Thoracic aorta (tissue), 2 donors: ENCODE results near the gene KCTD3. TPM values are rescaled to one million over a fixed set of nuclear protein-coding genes. Genes with fewer than 3 reads are reported as not detected.

ENCODE experiments used
- ATAC-seq: fragments of 150-250 bp; one replicate; pipeline ENCODE4 v1.8.0; 2017; ENCODE audit warnings: low read depth; ENCODE audit not compliant: insufficient number of reproducible peaks, low FRiP score
- DNase-seq: peaks from one replicate; pipeline ENCODE4 v3.0.0-alpha.2; 2020; ENCODE audit warnings: low spot score
- H3K27ac ChIP-seq, 2 donors: fragments of 200-600 bp; sonication (generic); 1 replicate in 1 of 2; 2 replicates in 1 of 2; pipeline ENCODE4 v1.5.1; 2016; ENCODE audit warnings: mild to moderate bottlenecking in 2 of 2, moderate library complexity in 2 of 2
- H3K27me3 ChIP-seq: fragments of 200-600 bp; sonication (generic); replicated peaks from 2 replicates; pipeline ENCODE4 v1.6.0; 2016; ENCODE audit warnings: mild to moderate bottlenecking; ENCODE audit not compliant: insufficient read depth
- H3K36me3 ChIP-seq: fragments of 200-600 bp; sonication (generic); one replicate; pipeline ENCODE4 v1.5.1; 2016
- H3K4me1 ChIP-seq, 2 donors: fragments of 200-600 bp; sonication (generic); 1 replicate in 1 of 2; 2 replicates in 1 of 2; pipeline versions ENCODE4 v1.5.1 to v1.6.0; 2016; ENCODE audit warnings: low read depth in 2 of 2, mild to moderate bottlenecking in 1 of 2; ENCODE audit not compliant: control insufficient read depth in 1 of 2
- H3K4me3 ChIP-seq: fragments of 200-600 bp; sonication (generic); 2 replicates; pipeline ENCODE4 v1.5.1; 2016; ENCODE audit warnings: mild to moderate bottlenecking
- H3K9me3 ChIP-seq: fragments of 200-600 bp; sonication (generic); 2 replicates; pipeline ENCODE4 v1.5.1; 2016
- total RNA-seq, 2 donors: library from RNA; depleted of rRNA; stranded (reverse); fragments of >200 nt; gene quantifications; one replicate each; pipeline versions ENCODE4 v1.1.0 to v1.2.3, GENCODE V29; 2016
- TF ChIP-seq, protein P1 (sequence below): fragments of 200-600 bp; sonication (generic); IDR thresholded peaks from one replicate; pipeline ENCODE4 v1.5.1; 2019; ENCODE audit warnings: antibody characterized with exemption

The KCTD3 gene
- total RNA-seq, 2 donors from 2014 or later, result 31.0 to 50.7 TPM

DNA sequence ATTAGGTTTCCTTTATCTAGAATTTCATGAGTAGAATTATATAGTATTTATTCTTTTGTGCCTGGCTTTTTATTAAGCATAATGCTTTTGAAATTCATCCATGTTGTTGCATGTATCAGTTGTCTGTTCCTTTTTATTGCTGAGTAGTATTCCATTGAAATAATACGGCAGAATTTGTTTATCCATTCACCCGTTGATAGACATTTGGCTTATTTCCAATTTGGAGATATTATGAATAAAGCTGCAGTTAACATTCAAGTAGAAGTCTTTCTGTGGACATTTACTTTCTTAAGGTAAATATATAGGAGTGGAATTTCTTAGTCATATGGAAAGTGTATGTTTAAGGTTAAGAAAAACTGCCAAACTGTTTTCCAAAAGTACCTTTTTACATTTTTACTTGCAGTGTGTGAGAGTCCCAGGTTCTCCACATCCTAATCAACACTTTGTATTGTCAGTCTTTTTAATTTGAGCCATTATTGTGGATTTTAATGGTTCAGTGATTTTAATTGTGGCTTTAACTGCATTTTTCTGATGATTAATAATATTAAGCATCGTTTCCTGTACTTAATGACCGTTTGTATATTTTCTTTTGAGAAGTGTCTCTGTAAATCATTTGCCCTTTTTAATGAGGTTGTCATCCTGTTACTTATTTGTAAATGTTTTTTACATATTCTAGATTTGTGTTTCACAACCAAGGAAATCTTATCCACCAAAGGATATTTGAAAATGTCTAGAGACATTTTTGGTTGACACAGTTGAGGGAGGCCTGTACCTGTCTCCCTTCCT, 22.7 kb downstream of the KCTD3 start:
- TF ChIP-seq, protein P1, sequence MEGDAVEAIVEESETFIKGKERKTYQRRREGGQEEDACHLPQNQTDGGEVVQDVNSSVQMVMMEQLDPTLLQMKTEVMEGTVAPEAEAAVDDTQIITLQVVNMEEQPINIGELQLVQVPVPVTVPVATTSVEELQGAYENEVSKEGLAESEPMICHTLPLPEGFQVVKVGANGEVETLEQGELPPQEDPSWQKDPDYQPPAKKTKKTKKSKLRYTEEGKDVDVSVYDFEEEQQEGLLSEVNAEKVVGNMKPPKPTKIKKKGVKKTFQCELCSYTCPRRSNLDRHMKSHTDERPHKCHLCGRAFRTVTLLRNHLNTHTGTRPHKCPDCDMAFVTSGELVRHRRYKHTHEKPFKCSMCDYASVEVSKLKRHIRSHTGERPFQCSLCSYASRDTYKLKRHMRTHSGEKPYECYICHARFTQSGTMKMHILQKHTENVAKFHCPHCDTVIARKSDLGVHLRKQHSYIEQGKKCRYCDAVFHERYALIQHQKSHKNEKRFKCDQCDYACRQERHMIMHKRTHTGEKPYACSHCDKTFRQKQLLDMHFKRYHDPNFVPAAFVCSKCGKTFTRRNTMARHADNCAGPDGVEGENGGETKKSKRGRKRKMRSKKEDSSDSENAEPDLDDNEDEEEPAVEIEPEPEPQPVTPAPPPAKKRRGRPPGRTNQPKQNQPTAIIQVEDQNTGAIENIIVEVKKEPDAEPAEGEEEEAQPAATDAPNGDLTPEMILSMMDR, result no peak
- no peaks in the 10 kb centered on the region for H3K36me3 ChIP-seq
- DNase-seq (no peak), ATAC-seq (no peak)
- H3K4me1 ChIP-seq, result peaks cover 9 to 11% of the 10 kb centered on the region in 2 donors
- no peaks in the 10 kb centered on the region for H3K9me3 ChIP-seq
- no peak overlapping the region for H3K4me3 ChIP-seq
- H3K27me3 ChIP-seq, result no peaks in the 10 kb centered on the region
- no peak overlapping the region for H3K27ac ChIP-seq

DNA sequence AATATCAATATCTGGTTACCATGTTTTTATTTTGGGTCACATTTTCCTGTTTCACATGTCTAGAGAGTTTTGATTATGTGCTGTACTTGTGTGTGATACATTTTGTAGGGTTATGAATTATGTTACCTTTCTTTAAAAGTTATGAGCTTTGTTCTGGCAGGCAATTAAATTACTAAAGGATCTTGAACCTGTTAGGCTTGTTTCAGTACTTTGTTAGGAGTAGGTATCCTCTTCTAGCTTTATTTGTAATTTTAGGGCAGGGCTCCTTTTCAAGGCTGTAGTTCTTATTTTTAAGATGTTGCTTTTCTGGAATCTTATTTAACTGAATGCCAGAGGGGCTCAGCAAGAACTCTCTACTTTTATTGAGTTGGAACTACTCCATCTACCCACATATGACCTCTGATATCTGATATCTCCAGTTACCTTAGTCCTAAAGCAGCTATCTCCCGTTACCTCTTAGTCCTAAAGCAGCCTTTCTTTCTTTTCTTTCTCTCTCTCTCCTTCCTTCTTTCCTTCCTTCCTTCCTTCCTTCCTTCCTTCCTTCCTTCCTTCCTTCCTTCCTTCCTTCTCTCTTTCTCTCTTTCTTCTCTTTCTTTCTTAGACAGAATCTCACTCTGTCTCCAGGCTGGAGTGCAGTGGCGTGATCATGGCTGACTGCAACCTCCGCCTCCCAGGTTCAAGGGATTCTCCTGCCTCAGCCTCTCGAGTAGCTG, 23.8 kb downstream of the KCTD3 start:
- H3K36me3 ChIP-seq, result no peaks in the 10 kb centered on the region
- no peak for ATAC-seq

DNA sequence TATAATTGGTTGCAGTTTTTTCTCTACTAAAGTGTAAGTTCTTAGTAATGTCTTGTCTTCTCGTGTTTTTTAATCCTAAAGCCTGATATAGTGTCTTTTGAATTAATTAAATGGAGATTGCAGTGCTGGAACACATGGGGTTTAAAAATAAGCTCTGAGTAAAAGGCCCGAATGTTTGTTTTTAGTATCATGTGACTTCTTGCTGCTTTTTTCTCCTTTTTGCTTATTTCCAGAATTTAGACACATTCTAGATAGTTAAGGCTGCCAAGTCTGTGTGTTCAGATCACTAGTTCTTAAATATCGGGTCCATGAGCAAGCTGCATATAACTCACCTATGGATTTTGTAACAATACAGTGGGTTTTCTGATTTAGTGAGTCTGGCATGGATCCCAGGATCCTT, 27.5 kb downstream of the KCTD3 start:
- TF ChIP-seq, protein P1, result no peak
- no peaks in the 10 kb centered on the region for H3K9me3 ChIP-seq
- peaks cover 8% of the 10 kb centered on the region for H3K36me3 ChIP-seq
- ATAC-seq (no peak), DNase-seq (no peak)
- no peak overlapping the region for H3K4me3 ChIP-seq
- no peaks in the 10 kb centered on the region for H3K27me3 ChIP-seq
- no peak overlapping the region for H3K27ac ChIP-seq
- H3K4me1 ChIP-seq, result peaks cover 11 to 12% of the 10 kb centered on the region in 2 donors

More for the DNA sequence above, 23.8 kb downstream of the KCTD3 start:
- peaks cover 11 to 12% of the 10 kb centered on the region in 2 donors for H3K4me1 ChIP-seq
- H3K27ac ChIP-seq, result no peak overlapping the region
- no peaks in the 10 kb centered on the region for H3K27me3 ChIP-seq
- DNase-seq, result no peak
- no peaks in the 10 kb centered on the region for H3K9me3 ChIP-seq
- no peak overlapping the region for H3K4me3 ChIP-seq
- TF ChIP-seq, protein P1, result no peak

DNA sequence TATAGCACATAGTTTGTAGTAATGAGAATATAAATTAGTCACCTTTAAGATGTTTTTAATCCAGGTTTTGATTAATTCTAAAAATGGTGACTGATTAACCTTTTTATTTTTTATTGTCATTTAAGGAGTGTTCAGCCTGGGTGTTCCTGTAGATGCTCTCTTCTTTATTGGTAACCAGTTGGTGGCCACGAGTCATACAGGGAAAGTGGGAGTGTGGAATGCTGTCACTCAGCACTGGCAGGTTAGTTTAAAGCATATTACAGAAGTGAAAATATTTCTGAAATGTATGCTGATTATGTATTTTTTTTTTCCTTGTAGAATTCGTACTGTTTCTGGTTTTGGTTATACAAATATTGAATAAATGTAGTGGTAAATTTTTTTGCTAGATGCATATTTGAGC, 28.1 kb downstream of the KCTD3 start:
- DNase-seq (no peak), ATAC-seq (no peak)
- peaks cover 11 to 12% of the 10 kb centered on the region in 2 donors for H3K4me1 ChIP-seq
- H3K27me3 ChIP-seq, result no peaks in the 10 kb centered on the region
- H3K36me3 ChIP-seq, result peaks cover 8% of the 10 kb centered on the region
- H3K27ac ChIP-seq, result no peak overlapping the region
- no peak overlapping the region for H3K4me3 ChIP-seq
- no peaks in the 10 kb centered on the region for H3K9me3 ChIP-seq
- TF ChIP-seq, protein P1, result no peak

DNA sequence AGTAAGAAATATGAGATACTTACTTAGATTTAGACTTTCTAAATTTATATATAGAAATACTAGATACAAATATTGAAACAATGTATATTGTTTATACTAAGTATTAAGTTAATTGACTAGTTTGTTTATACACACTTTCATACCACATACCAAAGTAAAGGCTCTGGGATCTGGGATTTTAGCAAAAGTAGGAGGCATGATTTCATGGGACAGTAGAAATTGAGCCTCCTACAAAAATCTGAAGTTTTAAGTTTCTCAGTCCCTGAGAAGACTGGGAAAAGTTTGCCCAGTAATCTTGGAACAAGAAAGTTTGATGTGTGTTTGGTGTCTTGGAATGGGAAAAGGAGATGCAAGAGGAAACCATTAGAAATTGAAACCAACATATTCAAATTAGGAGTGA, 30.9 kb downstream of the KCTD3 start:
- no peak for DNase-seq
- no peak overlapping the region for H3K27ac ChIP-seq
- H3K4me3 ChIP-seq, result no peak overlapping the region
- H3K27me3 ChIP-seq, result no peaks in the 10 kb centered on the region
- peaks cover 11 to 12% of the 10 kb centered on the region in 2 donors for H3K4me1 ChIP-seq
- no peaks in the 10 kb centered on the region for H3K9me3 ChIP-seq
- TF ChIP-seq, protein P1, result no peak
- peaks cover 10% of the 10 kb centered on the region for H3K36me3 ChIP-seq
- no peak for ATAC-seq
